HCT116 (cell line): ENCODE measurements around the gene G0S2. TPM values are rescaled to one million over a fixed set of nuclear protein-coding genes. Genes with fewer than 3 reads are reported as not detected.
A peak's percentile ranks its signal among the peaks of the same experiment; 100 is the strongest.

Experiments used
- ATAC-seq: fragments of 200-7000 bp; cut with Tn5 transposase; 2 replicates; pipeline ENCODE4 v1.9.1; 2020; ENCODE audit warnings: mild to moderate bottlenecking, moderate library complexity
- BruUV-seq: library from RNA; stranded (reverse); fragments of 400-500 nt; replicated peaks from 2 replicates; lab custom pipeline; 2021; lab: Mats Ljungman, UMichigan
- CTCF ChIA-PET: fragments of 300-600 bp; sonication (Branson Sonifier 250); formaldehyde crosslinking; loops from one replicate; lab custom pipeline; 2021; ENCODE audit warnings: antibody characterized with exemption; lab: Charles Lee
- POLR2A ChIA-PET: fragments of 300-600, 350-600 bp; sonication (Branson Sonifier 250); formaldehyde crosslinking; loops from one replicate; lab custom pipeline; 2021; ENCODE audit warnings: antibody characterized with exemption; lab: Charles Lee
- RAD21 ChIA-PET, 2 experiments: fragments of 300-600 bp; sonication (Branson Sonifier 250); formaldehyde crosslinking; loops; one replicate each; lab custom pipeline; 2023; ENCODE audit warnings: low total read pairs in 2 of 2; ENCODE audit not compliant: uncharacterized antibody in 2 of 2, unreplicated experiment in 2 of 2, low non-redundant PET in 1 of 2; lab: Charles Lee
- DNase-seq: peaks from one replicate; pipeline ENCODE4 v3.0.0-alpha.2; 2010; ENCODE audit warnings: low read depth, low spot score
- H2AFZ ChIP-seq: fragments of 200-600 bp; shearing (Covaris generic), sonication (generic); 2 replicates; pipeline ENCODE4 v1.6.1; 2017; ENCODE audit warnings: low read depth, mixed run types, mixed read lengths, antibody characterized with exemption, low read length; ENCODE audit not compliant: poor library complexity, severe bottlenecking
- H3K27ac ChIP-seq: 2 replicates; pipeline ENCODE4 v1.5.1; 2012; ENCODE audit warnings: low read depth, low read length
- H3K27me3 ChIP-seq: fragments of 200-600 bp; sonication (generic); 2 replicates; pipeline ENCODE4 v1.6.1; 2016; ENCODE audit warnings: mixed run types, low read length, mixed read lengths; ENCODE audit not compliant: insufficient read depth
- H3K36me3 ChIP-seq, 2 experiments: fragments of 200-500 bp in 1 of 2; fragments of 200-600 bp in 1 of 2; sonication (Bioruptor generic) in 1 of 2; sonication (generic) in 1 of 2; 2 replicates each; pipeline versions ENCODE4 v1.5.1 to v1.6.1; 2014 to 2016; ENCODE audit warnings: low read length in 2 of 2, inconsistent platforms in 1 of 2, mixed read lengths in 1 of 2, mixed run types in 1 of 2; ENCODE audit not compliant: insufficient read depth in 2 of 2, control insufficient read depth in 1 of 2
- H3K4me1 ChIP-seq, 2 experiments: fragments of 200-600 bp in 1 of 2; sonication (generic) in 1 of 2; 2 replicates each; pipeline versions ENCODE4 v1.5.1 to v1.6.1; 2012 to 2017; ENCODE audit warnings: low read length in 2 of 2, inconsistent platforms in 1 of 2, mild to moderate bottlenecking in 1 of 2, mixed read lengths in 1 of 2, mixed run types in 1 of 2, moderate library complexity in 1 of 2; ENCODE audit not compliant: insufficient read depth in 2 of 2, control insufficient read depth in 1 of 2
- H3K4me2 ChIP-seq: fragments of 200-600 bp; sonication (generic); 2 replicates; pipeline ENCODE4 v1.6.1; 2017; ENCODE audit warnings: mixed run types, low read length, mixed read lengths
- H3K4me3 ChIP-seq, 2 experiments: fragments of 200-600 bp in 1 of 2; sonication (generic) in 1 of 2; replicated peaks in 1 of 2; 2 replicates each; pipeline ENCODE4 v1.5.1; 2011 to 2016; ENCODE audit warnings: low read length in 2 of 2, control low read depth in 1 of 2, low read depth in 1 of 2, mild to moderate bottlenecking in 1 of 2, mixed read lengths in 1 of 2, mixed run types in 1 of 2
- H3K79me2 ChIP-seq: fragments of 200-600 bp; sonication (generic); 2 replicates; pipeline ENCODE4 v1.6.1; 2017; ENCODE audit warnings: mild to moderate bottlenecking, mixed run types, low read length, moderate library complexity, mixed read lengths; ENCODE audit not compliant: insufficient read depth
- H3K9ac ChIP-seq: fragments of 200-600 bp; sonication (generic); 2 replicates; pipeline ENCODE4 v1.6.1; 2016; ENCODE audit warnings: low read length, mixed read lengths
- H3K9me2 ChIP-seq: fragments of 200-600 bp; sonication (generic), shearing (Covaris generic); 2 replicates; pipeline ENCODE4 v1.6.1; 2017; ENCODE audit warnings: mixed run types, mild to moderate bottlenecking, moderate library complexity; ENCODE audit not compliant: insufficient read depth
- H3K9me3 ChIP-seq, 2 experiments: fragments of 200-500 bp in 1 of 2; fragments of 200-600 bp in 1 of 2; sonication (Bioruptor generic) in 1 of 2; sonication (generic) in 1 of 2; 2 replicates each; pipeline ENCODE4 v1.6.1; 2014 to 2017; ENCODE audit warnings: low read length in 2 of 2, mixed read lengths in 2 of 2, inconsistent platforms in 1 of 2, low read depth in 1 of 2, mild to moderate bottlenecking in 1 of 2, mixed run types in 1 of 2, moderate library complexity in 1 of 2; ENCODE audit not compliant: control insufficient read depth in 1 of 2, insufficient read depth in 1 of 2
- H4K20me1 ChIP-seq: fragments of 200-600 bp; sonication (generic), shearing (Covaris generic); 2 replicates; pipeline ENCODE4 v1.6.1; 2017; ENCODE audit warnings: mixed run types, mild to moderate bottlenecking, moderate library complexity; ENCODE audit not compliant: insufficient read depth
- ATF3 ChIP-seq: IDR thresholded peaks from 2 replicates; pipeline ENCODE4 v1.6.1; 2012
- CEBPB ChIP-seq: IDR thresholded peaks from 2 replicates; pipeline ENCODE4 v1.6.1; 2012; ENCODE audit warnings: low read depth
- EGR1 ChIP-seq: IDR thresholded peaks from 2 replicates; pipeline ENCODE4 v1.6.1; 2012; ENCODE audit warnings: low read depth
- ELF1 ChIP-seq: IDR thresholded peaks from 2 replicates; pipeline ENCODE4 v1.6.1; 2012; ENCODE audit warnings: low read depth, borderline replicate concordance
- EZH2phosphoT487 ChIP-seq: fragments of 200-600 bp; IDR thresholded peaks from 2 replicates; pipeline ENCODE4 v1.6.1; 2018; ENCODE audit warnings: antibody characterized with exemption, borderline replicate concordance
- POLR2A ChIP-seq: IDR thresholded peaks from 2 replicates; pipeline ENCODE4 v1.7.0; 2011; ENCODE audit warnings: borderline replicate concordance; ENCODE audit not compliant: insufficient read depth, insufficient read length; ENCODE audit errors: extremely low read depth
- SIN3A ChIP-seq: IDR thresholded peaks from 2 replicates; pipeline ENCODE4 v1.6.1; 2012; ENCODE audit warnings: low read depth
- ZBTB33 ChIP-seq: IDR thresholded peaks from 2 replicates; pipeline ENCODE4 v1.6.1; 2011; ENCODE audit warnings: mild to moderate bottlenecking, low read length, moderate library complexity; ENCODE audit not compliant: insufficient replicate concordance; ENCODE audit errors: extremely low read depth
- intact Hi-C: fragments of 100-400 bp; cut with micrococcal nuclease; formaldehyde crosslinking; loops from 2 replicates; pipeline ENCODE4 v1.10.0; 2022
- total RNA-seq: library from RNA; stranded (reverse); gene quantifications from one replicate; pipeline ENCODE4 v1.2.1, GENCODE V29; 2021; ENCODE audit not compliant: unreplicated experiment

The G0S2 gene
- total RNA-seq, 1 experiment from 2014 or later: not detected

GRCh38 chr1:209673631-209674417 is 1.4 kb upstream of the G0S2 start:
- TF ChIP-seq CEBPB (0 out of 2 replicates have a peak, but pooled peaks have one; percentile 26), ATF3 (no peak)
- intact Hi-C loops: no loop called here
- no peaks in the 10 kb centered on the region for H4K20me1 ChIP-seq
- no peak overlapping the region for H2AFZ ChIP-seq
- ChIA-PET POLR2A (no interaction called here), RAD21 (no interaction called here), CTCF (no interaction called here)
- BruUV-seq: no TSS peak
- no peaks in the 10 kb centered on the region for H3K36me3 ChIP-seq
- no peak overlapping the region for H3K4me2 ChIP-seq
- H3K4me1 ChIP-seq: peaks cover 0 to 7% of the 10 kb centered on the region in 2 experiments; a peak in 1 of 4 replicates
- no peak overlapping the region for H3K4me3 ChIP-seq
- no peaks in the 10 kb centered on the region for H3K9me2 ChIP-seq
- H3K9ac ChIP-seq: no peak overlapping the region
- DNase-seq: no peak
- no peak for ATAC-seq
- no peaks in the 10 kb centered on the region for H3K79me2 ChIP-seq
- H3K27ac ChIP-seq: no peak overlapping the region
- no peaks in the 10 kb centered on the region for H3K27me3 ChIP-seq
- H3K9me3 ChIP-seq: no peaks in the 10 kb centered on the region

GRCh38 chr1:209675565-209676154 is 448 bp downstream of the G0S2 start:
- Histone ChIP-seq H3K4me3 (no peak overlapping the region), H3K9me3 (no peaks in the 10 kb centered on the region), H3K9ac (no peak overlapping the region), H3K36me3 (no peaks in the 10 kb centered on the region), H2AFZ (no peak overlapping the region), H3K27ac (no peak overlapping the region), H3K79me2 (no peaks in the 10 kb centered on the region), H3K9me2 (no peaks in the 10 kb centered on the region), H4K20me1 (no peaks in the 10 kb centered on the region), H3K27me3 (no peaks in the 10 kb centered on the region), H3K4me2 (no peak overlapping the region), H3K4me1 (peaks cover 0 to 2% of the 10 kb centered on the region in 2 experiments; a peak in 1 of 4 replicates)
- CTCF ChIA-PET: no interaction called here
- BruUV-seq: no TSS peak
- no peak for TF ChIP-seq EGR1
- TF ChIP-seq ELF1: no peak
- TF ChIP-seq POLR2A: no peak
- no peak for TF ChIP-seq SIN3A
- TF ChIP-seq ZBTB33: no peak
- no peak for TF ChIP-seq EZH2phosphoT487
- DNase-seq (no peak), ATAC-seq (no peak)
- POLR2A ChIA-PET: interaction anchor here (1.4 kb wide), 1 partner anchor 23 kb away, joined by 3 read pairs; no protein-coding TSS in a partner anchor
- intact Hi-C loops: no loop called here
- RAD21 ChIA-PET: no interaction called here
